Erythroblast (primary cell): ENCODE results near the gene CORO2A.

Source experiments
- DNase-seq, 2 experiments: peaks; one replicate each; lab custom pipeline; 2025; lab: John Stamatoyannopoulos, UW
- GATA1 ChIP-seq: IDR thresholded peaks from 2 replicates; pipeline ENCODE4 v1.6.1; 2011; ENCODE audit warnings: low read depth, mild to moderate bottlenecking, control low read depth, low read length, moderate library complexity
- POLR2A ChIP-seq: IDR thresholded peaks from 2 replicates; pipeline ENCODE4 v1.6.1; 2011; ENCODE audit warnings: mild to moderate bottlenecking, low read length

Gene CORO2A

DNA sequence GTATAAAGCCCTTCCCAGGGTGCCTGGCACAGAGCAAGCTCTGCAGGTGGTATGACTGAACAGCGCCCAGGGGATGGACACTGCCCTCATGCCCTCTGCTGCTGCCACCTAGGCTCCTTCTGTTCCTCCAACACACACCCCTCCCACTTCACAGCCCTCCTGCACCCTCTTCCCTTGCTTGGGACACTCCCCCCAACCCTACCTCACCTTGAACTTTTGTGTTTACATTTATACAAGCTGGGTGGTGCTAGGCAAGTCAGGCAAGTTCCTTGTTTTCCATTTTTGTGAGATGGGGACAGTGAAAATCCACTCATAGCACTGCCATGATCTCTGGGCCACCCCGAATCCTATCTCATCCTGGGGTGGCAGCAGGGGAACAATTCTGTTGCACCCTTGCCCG is 18.8 kb upstream of the CORO2A start:
- DNase-seq = no peak

DNA sequence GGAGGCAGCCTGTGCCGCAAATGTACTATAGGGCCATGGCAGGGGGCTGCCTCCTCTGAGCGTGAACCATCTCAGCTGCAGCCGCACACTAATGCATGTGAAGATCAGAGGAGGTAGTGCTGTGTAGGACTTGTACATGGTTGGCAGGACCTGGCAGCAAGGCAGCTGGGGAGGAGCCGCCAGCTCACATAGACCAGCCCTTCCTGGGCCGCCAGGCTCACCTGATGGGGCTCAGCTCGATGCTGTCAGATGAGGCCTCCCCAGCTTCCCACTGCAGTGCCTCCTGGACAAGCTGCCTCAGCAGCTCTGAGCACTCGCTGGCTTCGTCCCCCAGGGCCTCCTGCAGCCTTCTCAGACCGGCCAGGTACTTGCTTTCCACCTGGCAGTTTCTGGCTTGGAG is 18.0 kb upstream of the CORO2A start:
- no peak for TF ChIP-seq GATA1
- no peak for TF ChIP-seq POLR2A
- DNase-seq = no peak

More for the DNA sequence above, 18.8 kb upstream of the CORO2A start:
- TF ChIP-seq POLR2A = no peak
- TF ChIP-seq GATA1 = no peak

DNA sequence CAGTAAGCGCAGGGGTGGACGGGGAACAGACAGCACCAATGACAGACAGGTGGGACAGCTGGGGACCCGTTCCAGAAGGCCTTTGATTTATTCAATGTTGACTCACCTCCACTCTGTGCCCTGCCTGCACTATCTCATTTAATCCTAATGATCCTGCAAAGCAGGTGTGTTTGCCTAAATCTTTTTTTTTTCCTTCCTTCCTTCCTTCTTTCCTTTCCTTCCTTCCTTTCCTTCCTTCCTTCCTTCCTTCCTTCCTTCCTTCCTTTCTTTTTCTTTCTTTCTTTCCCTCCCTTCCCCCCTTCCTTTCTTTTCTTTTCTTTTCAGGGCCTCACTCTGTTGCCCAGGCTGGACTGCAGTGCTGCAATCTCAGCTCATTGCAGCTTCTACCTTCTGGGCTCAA is 17.1 kb upstream of the CORO2A start:
- TF ChIP-seq GATA1 (no peak), POLR2A (no peak)
- DNase-seq = no peak

DNA sequence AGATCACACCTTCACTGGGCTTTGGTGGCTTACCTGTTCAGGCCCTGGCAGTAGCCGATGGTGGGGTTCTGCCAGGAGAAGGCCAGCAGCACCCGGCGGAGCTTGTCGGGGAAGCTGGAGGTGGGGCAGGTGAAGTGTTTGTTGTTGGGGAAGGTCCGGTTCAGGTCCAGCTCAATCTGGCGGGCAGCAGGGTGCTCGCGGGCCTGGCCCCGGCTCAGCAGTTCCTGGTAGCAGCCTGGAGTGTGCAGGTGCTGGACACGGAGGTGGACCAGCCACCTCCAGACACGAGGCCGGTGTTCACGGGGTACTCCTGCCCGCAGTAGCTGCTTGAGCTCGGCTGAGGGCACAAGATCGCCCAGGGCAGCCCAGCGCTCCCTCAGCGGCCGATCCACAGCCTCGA is 16.2 kb upstream of the CORO2A start:
- no peak for DNase-seq
- no peak for TF ChIP-seq POLR2A
- TF ChIP-seq GATA1 = no peak

DNA sequence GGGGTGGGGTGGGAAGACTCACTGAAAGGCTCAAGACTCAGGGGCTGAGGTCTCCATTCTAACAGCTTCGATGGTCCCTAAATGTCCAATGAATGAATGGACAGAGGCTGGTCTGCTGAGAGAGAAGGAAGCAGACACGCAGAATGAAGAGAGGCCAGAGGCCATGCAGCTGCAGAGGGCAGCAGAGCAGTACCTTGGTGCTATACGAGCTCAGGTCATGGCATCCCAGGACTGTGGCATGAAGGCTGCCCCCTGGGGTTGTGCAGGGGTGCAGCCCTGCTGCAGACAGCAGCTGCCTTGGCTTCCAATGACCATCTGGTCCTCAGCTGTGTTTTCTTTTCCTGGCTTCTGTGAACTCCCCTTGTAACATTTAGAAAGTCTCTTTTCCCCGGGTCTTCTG is 15.2 kb upstream of the CORO2A start:
- no peak for DNase-seq
- TF ChIP-seq GATA1 (no peak), POLR2A (no peak)

DNA sequence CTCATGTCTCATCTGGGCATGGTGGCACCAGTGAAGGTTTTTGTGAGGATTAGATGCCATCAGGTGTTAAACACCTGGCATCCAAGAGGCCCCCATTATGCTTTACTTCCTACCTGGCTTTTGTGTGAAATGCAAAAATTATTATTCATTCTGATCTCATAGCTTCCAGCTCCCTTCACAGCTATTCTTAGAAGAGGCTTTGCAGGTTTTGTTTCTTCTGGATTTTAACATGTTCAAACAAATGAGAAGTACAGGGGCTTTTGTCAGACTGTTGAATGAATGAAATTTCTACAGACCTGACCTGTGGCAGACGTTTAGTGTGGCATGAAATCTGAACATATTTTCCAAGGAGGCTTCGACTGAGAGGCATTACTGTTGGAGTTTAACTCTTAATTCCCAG is 14.3 kb upstream of the CORO2A start:
- TF ChIP-seq POLR2A (no peak), GATA1 (no peak)
- DNase-seq = no peak

DNA sequence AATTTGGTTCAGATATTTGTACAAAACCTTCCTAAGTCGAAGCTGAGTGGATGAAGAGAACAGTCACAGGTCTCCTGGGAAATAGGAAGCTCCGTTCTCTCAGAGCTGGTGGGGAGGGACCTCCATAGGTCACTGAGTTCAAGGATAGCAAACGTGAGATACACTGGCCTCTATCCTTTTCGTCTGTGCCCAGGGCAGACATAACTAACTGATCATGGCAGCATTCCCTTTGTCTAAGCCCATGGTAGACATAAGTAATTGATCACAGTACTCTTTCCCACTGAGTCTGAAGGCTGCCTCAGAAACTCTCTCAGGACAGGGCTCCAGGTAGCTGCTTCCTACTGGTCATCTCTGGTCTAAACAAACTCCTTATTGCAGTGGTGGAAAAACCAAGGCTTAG is 12.3 kb upstream of the CORO2A start:
- DNase-seq = no peak
- no peak for TF ChIP-seq GATA1
- TF ChIP-seq POLR2A = no peak

DNA sequence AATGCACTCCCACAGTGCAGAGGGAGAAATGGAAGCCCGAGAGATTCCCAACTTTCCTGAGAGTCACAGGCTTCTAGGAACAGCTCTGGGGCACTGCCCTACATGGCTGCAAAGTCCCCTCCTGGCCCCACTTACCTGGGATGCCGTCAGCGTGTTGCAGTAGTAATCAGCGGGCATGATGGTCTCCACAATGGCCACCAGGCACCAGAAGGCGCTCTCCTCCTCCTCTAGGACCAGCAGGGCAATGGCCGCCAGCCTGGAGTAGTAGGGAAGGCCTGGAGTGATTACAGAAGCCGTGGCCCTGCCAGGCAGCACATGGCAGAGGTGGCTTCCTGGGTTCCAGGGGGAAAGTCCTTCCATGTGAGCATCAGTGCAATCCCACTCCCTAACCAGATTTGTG is 10.7 kb upstream of the CORO2A start:
- DNase-seq = no peak
- TF ChIP-seq GATA1 (no peak), POLR2A (no peak)

DNA sequence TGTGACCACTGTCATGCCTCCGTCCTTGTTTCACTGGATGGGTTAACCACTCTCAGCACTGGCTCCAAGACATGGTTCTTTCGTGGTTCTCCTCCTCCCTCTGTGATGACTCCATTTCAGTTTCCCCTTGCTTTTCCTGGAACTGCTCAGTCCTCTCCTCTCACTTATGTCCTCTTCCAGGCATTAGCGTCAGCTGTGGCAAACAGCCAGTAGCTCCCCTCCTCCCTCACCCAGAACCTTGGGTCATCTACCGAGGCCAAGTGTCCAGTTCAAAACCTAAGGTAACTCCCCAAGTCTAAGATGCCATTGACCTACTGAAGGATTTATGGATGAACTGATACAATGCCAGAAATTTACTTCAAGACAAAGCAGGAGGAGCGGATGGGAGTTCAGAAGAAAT is 9.8 kb upstream of the CORO2A start:
- TF ChIP-seq GATA1 (no peak), POLR2A (no peak)
- no peak for DNase-seq

DNA sequence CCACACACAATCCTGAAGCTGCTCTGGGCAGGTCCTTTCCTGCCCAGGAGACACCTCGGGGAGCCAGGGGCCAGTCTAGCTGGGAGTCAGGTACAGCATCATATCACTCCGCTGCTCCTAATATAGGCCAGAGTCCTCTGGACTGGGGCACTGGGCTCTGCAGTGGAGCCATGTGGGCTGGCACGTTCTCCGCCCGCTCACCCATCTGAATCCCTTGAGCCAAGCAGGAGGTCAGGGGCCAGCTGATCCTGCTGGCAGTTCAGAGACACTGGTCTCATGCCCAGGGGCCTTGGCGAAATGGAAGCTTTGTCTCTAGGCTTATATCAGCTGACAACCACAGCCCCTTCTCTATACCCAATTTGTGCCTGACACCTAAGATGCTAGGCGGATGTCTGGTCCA is 9.3 kb upstream of the CORO2A start:
- DNase-seq = no peak
- TF ChIP-seq POLR2A (no peak), GATA1 (no peak)

DNA sequence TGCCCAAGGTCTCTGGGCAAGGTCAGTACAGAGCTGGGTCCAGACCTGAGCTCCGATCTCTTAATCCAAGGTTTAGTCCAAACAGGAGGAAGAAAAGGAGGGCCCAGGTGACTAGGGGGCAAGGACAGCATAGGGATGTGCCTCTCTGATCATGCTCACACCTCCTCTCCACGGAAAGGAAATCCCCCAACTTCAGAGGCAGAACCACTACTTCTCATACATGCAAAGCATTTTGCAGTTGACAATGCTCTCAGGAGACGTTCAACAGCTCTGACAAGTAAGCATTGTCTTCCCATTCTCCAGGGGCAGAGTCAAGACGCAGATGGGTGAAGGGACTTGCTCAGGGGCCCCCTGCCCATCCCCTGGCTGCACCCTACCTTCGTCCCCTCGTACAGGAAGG is 8.7 kb upstream of the CORO2A start:
- TF ChIP-seq GATA1 = no peak
- no peak for TF ChIP-seq POLR2A
- no peak for DNase-seq

DNA sequence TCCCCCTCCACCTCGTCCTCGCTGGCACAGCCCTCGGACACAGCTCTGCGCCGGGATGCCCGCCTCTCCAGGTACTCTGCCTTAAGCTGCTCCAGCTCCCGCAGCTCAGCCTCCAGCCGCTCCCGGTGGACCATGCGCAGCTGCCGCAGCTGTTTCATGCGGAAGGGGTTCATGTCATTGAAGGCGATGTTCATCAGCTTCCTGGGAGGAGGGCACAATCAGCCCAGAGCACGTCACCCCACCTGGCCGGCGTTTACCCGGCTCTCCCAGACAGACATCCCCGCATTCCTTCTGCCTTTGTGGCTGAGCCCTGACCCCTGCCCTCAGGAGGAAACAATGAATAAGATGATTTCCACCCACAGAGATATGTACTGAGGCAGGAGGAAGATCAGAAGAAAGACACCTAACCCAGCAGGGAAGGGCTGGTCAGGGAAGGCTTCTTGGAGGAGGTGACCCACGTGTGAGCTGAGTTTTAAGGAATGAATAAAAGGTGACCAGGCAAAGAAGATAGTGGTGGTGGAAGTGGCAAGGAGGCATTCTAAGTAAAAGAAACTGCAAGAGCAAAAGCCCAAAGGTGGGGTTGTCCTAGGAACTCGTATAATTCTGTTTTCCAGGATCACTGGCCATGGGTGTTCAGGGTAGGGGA is 7.1 kb upstream of the CORO2A start:
- no peak for DNase-seq

DNA sequence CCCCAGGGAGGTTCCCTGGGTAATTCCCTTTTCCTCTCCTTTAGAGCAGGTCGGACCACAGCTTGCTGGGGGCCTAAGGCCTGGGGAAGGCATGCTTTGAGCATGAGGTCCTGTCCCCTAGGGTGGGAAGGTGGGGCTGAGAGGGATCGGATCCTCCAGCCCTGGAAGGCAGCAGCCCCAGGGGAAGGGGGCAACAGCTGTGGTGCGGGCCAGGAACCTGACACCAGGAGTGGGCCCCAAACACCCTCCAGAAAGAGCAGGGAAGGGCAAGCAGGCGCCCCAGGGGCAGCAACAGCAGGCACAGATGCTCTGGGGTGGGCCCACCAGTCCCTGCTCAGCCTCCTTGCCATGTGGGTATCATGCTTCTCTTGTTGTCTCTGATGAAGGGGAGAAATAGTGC is 3.2 kb upstream of the CORO2A start:
- TF ChIP-seq POLR2A (no peak), GATA1 (no peak)
- DNase-seq = no peak

More for the DNA sequence above, 7.1 kb upstream of the CORO2A start:
- TF ChIP-seq POLR2A (no peak), GATA1 (no peak)

DNA sequence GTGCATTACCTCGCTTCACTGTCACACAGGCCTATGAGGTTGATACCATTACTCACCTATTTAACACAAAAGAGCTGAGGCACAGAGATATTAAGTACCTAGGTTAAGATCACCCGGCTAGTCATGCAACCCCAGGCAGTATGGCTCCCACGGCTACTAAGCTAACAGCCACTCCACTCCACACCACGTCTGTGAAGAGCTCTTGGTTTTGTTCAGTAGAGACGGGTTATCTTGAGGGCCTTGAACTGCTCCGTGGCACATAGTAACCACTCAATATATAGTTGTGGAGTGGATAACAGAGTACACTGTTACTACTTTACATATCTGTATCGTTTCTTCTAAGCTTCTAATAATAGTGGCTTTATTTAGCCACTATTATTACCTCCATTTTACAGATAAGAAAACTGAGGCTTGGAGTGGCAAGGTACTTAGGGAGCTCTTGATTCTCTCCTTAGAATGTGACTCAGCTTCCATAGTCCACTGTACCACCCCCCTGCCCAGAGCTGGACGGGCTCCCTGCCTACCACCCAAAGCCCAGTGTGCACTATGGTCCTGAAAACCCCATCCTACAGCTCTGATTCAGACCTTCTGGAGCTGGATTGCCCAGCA is 1.0 kb upstream of the CORO2A start:
- TF ChIP-seq POLR2A = no peak
- TF ChIP-seq GATA1 = no peak
- DNase-seq = no peak

DNA sequence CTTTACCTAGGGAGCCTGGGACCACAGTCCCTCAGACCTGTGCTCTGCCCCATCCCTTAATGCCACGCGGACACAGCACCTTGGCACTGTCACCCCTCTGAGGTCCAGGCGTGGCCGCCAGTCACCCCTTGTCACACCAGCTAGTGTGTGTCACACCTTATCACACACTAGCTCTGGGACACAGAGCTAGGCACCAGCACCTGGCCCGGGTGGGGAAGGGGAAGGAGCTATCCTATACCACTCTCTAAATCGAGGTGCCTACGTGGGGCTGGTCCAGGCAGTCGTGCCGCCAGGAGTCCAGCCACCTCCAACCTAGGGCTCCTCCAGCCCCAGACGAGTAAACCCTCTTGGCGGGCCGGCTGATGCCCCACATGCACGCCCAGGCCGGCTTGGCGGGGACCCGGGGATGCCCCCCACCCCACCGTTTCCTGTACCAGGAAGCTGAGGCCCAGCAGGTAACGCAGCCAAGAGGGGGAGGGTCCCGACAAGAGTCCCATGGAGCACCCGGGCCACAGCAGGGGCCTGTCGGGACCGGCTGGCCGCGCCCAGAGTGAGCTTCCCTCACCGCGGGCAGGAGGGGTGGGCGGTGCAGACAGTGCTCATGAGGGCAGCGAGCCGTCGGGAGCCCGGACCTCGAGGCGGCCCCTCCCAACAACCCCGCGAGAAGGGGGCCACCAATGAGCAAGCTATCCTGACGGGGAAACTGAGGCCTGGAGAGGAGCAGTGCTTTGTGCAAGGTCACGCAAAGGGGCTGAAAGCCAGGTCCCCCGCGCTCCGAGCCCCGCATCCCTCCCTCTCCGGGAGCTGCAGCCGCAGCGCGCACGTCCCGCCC is 550 bp downstream of the CORO2A start:
- peak; percentile 20 to 32 for DNase-seq
- TF ChIP-seq GATA1 = no peak
- TF ChIP-seq POLR2A = no peak
